Measurements from ENCODE around the gene SDCBP2.

DNA sequence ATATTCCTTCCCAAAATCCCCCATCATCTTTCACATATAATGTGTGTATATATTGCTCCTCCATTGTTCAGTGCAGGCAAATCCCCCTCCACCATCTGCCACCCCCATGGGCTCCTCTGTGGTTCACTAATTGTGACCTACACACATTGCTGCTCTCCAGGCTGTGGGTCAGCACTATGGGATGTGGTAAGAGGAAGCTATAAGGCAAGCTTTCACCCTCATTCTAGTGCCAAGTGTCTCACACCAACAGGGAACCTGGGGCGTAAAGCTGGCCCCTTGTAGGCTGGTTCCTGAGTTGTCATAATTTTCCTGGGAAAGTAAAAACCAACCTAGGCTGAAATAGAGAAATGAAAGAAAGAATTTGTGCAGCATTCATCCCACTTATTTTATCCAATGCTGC lies 47.1 kb upstream of the SDCBP2 start:
- TF ChIP-seq POLR2A (IDR thresholded peaks at IDR 0.05), result no peak
- TF ChIP-seq, protein P1, sequence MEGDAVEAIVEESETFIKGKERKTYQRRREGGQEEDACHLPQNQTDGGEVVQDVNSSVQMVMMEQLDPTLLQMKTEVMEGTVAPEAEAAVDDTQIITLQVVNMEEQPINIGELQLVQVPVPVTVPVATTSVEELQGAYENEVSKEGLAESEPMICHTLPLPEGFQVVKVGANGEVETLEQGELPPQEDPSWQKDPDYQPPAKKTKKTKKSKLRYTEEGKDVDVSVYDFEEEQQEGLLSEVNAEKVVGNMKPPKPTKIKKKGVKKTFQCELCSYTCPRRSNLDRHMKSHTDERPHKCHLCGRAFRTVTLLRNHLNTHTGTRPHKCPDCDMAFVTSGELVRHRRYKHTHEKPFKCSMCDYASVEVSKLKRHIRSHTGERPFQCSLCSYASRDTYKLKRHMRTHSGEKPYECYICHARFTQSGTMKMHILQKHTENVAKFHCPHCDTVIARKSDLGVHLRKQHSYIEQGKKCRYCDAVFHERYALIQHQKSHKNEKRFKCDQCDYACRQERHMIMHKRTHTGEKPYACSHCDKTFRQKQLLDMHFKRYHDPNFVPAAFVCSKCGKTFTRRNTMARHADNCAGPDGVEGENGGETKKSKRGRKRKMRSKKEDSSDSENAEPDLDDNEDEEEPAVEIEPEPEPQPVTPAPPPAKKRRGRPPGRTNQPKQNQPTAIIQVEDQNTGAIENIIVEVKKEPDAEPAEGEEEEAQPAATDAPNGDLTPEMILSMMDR (IDR thresholded peaks at IDR 0.05), result no peak
- TF ChIP-seq POLR2AphosphoS5 (IDR thresholded peaks at IDR 0.05), result no peak
- no peak for TF ChIP-seq EP300 (IDR thresholded peaks at IDR 0.05; ENCODE audit: low read depth)
